RWPE2 (cell line): ENCODE results near the gene ISM1.

Experiments
- ATAC-seq: fragments of 200-7000 bp; cut with Tn5 transposase; 3 replicates; pipeline ENCODE4 v1.9.1; 2021; ENCODE audit warnings: low read depth
- DNase-seq: peaks from one replicate; pipeline ENCODE4 v3.0.0-alpha.2; 2020; ENCODE audit warnings: low spot score
- H3K27ac ChIP-seq: fragments of 450-650 bp; 2 replicates; pipeline ENCODE4 v1.5.1; 2017; ENCODE audit warnings: mild to moderate bottlenecking; ENCODE audit not compliant: poor library complexity, severe bottlenecking
- H3K27me3 ChIP-seq: fragments of 250-450 bp; sonication (Bioruptor Pico); 2 replicates; pipeline ENCODE4 v1.5.1; 2021; ENCODE audit warnings: mild to moderate bottlenecking, moderate library complexity; ENCODE audit not compliant: insufficient read depth, poor library complexity, severe bottlenecking
- H3K36me3 ChIP-seq: fragments of 250-450 bp; sonication (Bioruptor Pico); 2 replicates; pipeline ENCODE4 v1.5.1; 2020; ENCODE audit warnings: low read depth, mild to moderate bottlenecking, moderate library complexity
- H3K4me1 ChIP-seq: fragments of 250-450 bp; sonication (Bioruptor Pico); 2 replicates; pipeline ENCODE4 v1.5.1; 2021; ENCODE audit warnings: mild to moderate bottlenecking, moderate library complexity; ENCODE audit not compliant: insufficient read depth, poor library complexity, severe bottlenecking
- H3K4me3 ChIP-seq: fragments of 250-450 bp; sonication (Bioruptor Pico); 2 replicates; pipeline ENCODE4 v1.5.1; 2021; ENCODE audit warnings: mild to moderate bottlenecking, moderate library complexity; ENCODE audit not compliant: severe bottlenecking
- H3K9me3 ChIP-seq: fragments of 250-450 bp; sonication (Bioruptor Pico); 2 replicates; pipeline ENCODE4 v1.5.1; 2021; ENCODE audit warnings: mild to moderate bottlenecking, moderate library complexity; ENCODE audit not compliant: severe bottlenecking
- TF ChIP-seq, protein P1 (sequence below): fragments of 450-650 bp; IDR thresholded peaks from one replicate; pipeline ENCODE4 v1.5.1; 2017; ENCODE audit warnings: mild to moderate bottlenecking, moderate library complexity; ENCODE audit not compliant: poor library complexity, severe bottlenecking

The ISM1 gene

GRCh38 chr20:13267231-13267630 lies 46.2 kb downstream of the ISM1 start:
- Histone ChIP-seq H3K4me1 (no peaks in the 10 kb centered on the region), H3K4me3 (no peak overlapping the region), H3K9me3 (no peaks in the 10 kb centered on the region), H3K36me3 (no peaks in the 10 kb centered on the region), H3K27ac (no peak overlapping the region), H3K27me3 (peaks cover 3% of the 10 kb centered on the region)
- DNase-seq, result no peak
- ATAC-seq, result no peak
- TF ChIP-seq, protein P1, sequence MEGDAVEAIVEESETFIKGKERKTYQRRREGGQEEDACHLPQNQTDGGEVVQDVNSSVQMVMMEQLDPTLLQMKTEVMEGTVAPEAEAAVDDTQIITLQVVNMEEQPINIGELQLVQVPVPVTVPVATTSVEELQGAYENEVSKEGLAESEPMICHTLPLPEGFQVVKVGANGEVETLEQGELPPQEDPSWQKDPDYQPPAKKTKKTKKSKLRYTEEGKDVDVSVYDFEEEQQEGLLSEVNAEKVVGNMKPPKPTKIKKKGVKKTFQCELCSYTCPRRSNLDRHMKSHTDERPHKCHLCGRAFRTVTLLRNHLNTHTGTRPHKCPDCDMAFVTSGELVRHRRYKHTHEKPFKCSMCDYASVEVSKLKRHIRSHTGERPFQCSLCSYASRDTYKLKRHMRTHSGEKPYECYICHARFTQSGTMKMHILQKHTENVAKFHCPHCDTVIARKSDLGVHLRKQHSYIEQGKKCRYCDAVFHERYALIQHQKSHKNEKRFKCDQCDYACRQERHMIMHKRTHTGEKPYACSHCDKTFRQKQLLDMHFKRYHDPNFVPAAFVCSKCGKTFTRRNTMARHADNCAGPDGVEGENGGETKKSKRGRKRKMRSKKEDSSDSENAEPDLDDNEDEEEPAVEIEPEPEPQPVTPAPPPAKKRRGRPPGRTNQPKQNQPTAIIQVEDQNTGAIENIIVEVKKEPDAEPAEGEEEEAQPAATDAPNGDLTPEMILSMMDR, result no peak

GRCh38 chr20:13268953-13269352 lies 47.9 kb downstream of the ISM1 start:
- no peak overlapping the region for H3K4me3 ChIP-seq
- no peaks in the 10 kb centered on the region for H3K4me1 ChIP-seq
- H3K27ac ChIP-seq, result no peak overlapping the region
- ATAC-seq (no peak), DNase-seq (no peak)
- TF ChIP-seq, protein P1, result no peak
- no peaks in the 10 kb centered on the region for H3K9me3 ChIP-seq
- H3K27me3 ChIP-seq, result peaks cover 3% of the 10 kb centered on the region
- no peaks in the 10 kb centered on the region for H3K36me3 ChIP-seq

DNA sequence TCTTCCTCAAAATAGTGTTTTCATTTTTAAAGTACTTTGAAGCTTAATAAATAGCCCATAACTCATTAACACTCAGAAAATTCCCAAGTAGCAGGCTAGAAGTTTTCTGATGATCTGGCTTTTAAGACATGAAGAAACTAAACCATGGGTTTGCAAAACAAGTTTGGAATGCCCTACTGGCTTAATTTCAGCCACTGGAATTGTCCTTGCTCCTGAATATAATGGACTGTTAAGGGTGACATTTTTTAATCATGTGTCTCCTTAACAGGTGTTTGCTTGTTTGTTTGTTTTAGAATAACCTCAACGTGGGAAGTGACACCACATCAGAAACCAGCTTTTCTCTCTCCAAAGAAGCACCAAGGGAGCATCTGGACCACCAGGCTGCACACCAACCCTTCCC lies 49.1 kb downstream of the ISM1 start:
- Histone ChIP-seq H3K4me3 (no peak overlapping the region), H3K4me1 (no peaks in the 10 kb centered on the region), H3K36me3 (no peaks in the 10 kb centered on the region), H3K27ac (no peak overlapping the region), H3K9me3 (no peaks in the 10 kb centered on the region), H3K27me3 (peaks cover 3% of the 10 kb centered on the region)
- ATAC-seq (no peak), DNase-seq (no peak)
- TF ChIP-seq, protein P1, result no peak

GRCh38 chr20:13271098-13271497 lies 50.0 kb downstream of the ISM1 start:
- H3K27ac ChIP-seq, result no peak overlapping the region
- H3K36me3 ChIP-seq, result no peaks in the 10 kb centered on the region
- H3K27me3 ChIP-seq, result peaks cover 3% of the 10 kb centered on the region
- TF ChIP-seq, protein P1, result no peak
- H3K9me3 ChIP-seq, result no peaks in the 10 kb centered on the region
- DNase-seq, result no peak
- no peak for ATAC-seq
- H3K4me1 ChIP-seq, result no peaks in the 10 kb centered on the region
- H3K4me3 ChIP-seq, result no peak overlapping the region

- H3K27me3 ChIP-seq, result peaks cover 3% of the 10 kb centered on the region
- ATAC-seq, result no peak
- H3K9me3 ChIP-seq, result no peaks in the 10 kb centered on the region
- H3K27ac ChIP-seq, result no peak overlapping the region
- TF ChIP-seq, protein P1, result no peak
- H3K4me1 ChIP-seq, result no peaks in the 10 kb centered on the region
- H3K36me3 ChIP-seq, result no peaks in the 10 kb centered on the region
- no peak overlapping the region for H3K4me3 ChIP-seq
- no peak for DNase-seq
These were observed 51.2 kb downstream of the ISM1 start for GRCh38 chr20:13271977-13272975.
